GM12891 (cell line): ENCODE results near the gene TAP2.

Experiments
- POLR2A ChIP-seq: IDR thresholded peaks from 2 replicates; pipeline ENCODE4 v1.6.1; 2011; ENCODE audit warnings: low read depth, low read length, control low read depth
- POLR2AphosphoS5 ChIP-seq: IDR thresholded peaks from 2 replicates; pipeline ENCODE4 v1.6.1; 2011; ENCODE audit warnings: low read depth, low read length, control low read depth
- SPI1 ChIP-seq: IDR thresholded peaks from 2 replicates; pipeline ENCODE4 v1.6.1; 2011; ENCODE audit warnings: low read depth, low read length, control low read depth
- TAF1 ChIP-seq: IDR thresholded peaks from 2 replicates; pipeline ENCODE4 v1.6.1; 2011; ENCODE audit warnings: low read depth, low read length, control low read depth

GRCh38 chr6:32887616-32888015 lies 49.1 kb upstream of the TAP2 start:
- TF ChIP-seq TAF1 (no peak), POLR2AphosphoS5 (no peak), POLR2A (no peak), SPI1 (no peak)
